Activated CD8-positive, alpha-beta memory T cell treated with anti-CD3 and anti-CD28 coated beads, Interleukin-2, amount 50 U/mL, for 4 hours (primary cell): Measurements from ENCODE around the gene TMEM30A.

Experiments
- DNase-seq: peaks from one replicate; pipeline ENCODE4 v3.0.0-alpha.2; 2020

The TMEM30A gene

DNA sequence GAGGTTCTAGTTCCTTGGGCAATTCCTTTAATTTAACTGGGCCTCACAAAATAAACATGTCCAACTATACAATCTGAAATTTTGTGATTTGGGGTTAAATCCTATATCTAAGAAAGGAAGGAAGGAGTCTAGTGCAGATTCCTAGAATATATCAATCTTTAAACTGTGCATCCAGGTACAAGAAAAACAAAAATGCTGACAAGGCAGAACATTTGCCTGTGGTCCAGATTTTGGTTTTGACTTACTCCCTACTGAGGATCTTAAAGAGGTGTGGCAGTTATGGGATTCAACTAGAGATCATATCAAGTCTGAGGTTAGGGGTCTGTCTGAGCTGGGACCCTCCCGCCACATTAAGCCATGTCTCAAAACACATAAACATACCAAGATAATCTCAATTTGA lies 23.3 kb downstream of the TMEM30A start:
- DNase-seq, result no peak

- no peak for DNase-seq
Measured at GRCh38 chr6:75257343-75258087, 27.1 kb downstream of the TMEM30A start.

- DNase-seq, result no peak
Measured at GRCh38 chr6:75250552-75250951, 34.0 kb downstream of the TMEM30A start.

GRCh38 chr6:75249837-75250236 lies 34.8 kb downstream of the TMEM30A start:
- no peak for DNase-seq

DNA sequence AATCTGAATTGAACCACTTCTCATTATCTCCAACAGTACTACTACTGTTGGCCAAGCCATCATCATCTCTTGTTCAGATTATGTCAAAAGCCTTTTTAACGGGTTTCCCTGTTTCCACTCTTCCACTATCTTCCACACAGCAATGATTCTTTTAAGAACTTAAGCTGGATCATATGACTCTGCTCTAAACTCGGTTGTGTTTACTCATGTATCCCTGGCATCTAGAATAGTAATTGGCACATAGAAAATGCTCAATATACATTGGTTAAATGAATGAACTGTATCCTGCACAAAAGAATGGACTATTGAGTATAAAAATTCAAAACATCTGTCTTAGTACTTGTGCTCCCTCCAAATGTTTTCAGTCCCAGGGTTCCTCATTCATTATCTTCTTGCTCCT lies 38.2 kb downstream of the TMEM30A start:
- DNase-seq, result no peak

GRCh38 chr6:75244063-75244584 lies 40.5 kb downstream of the TMEM30A start:
- DNase-seq, result no peak

GRCh38 chr6:75243333-75244062 lies 41.1 kb downstream of the TMEM30A start, which contains the start of gene COX7A2:
TSS of gene COX7A2 (minus strand) at chr6:75243801. CDS start at chr6:75243734, 67 bp downstream.
- peak; percentile 74 for DNase-seq

- no peak for DNase-seq
Measured at GRCh38 chr6:75236630-75237029, 48.0 kb downstream of the TMEM30A start.

- DNase-seq, result no peak
Measured at GRCh38 chr6:75235271-75235670, 49.3 kb downstream of the TMEM30A start.

DNA sequence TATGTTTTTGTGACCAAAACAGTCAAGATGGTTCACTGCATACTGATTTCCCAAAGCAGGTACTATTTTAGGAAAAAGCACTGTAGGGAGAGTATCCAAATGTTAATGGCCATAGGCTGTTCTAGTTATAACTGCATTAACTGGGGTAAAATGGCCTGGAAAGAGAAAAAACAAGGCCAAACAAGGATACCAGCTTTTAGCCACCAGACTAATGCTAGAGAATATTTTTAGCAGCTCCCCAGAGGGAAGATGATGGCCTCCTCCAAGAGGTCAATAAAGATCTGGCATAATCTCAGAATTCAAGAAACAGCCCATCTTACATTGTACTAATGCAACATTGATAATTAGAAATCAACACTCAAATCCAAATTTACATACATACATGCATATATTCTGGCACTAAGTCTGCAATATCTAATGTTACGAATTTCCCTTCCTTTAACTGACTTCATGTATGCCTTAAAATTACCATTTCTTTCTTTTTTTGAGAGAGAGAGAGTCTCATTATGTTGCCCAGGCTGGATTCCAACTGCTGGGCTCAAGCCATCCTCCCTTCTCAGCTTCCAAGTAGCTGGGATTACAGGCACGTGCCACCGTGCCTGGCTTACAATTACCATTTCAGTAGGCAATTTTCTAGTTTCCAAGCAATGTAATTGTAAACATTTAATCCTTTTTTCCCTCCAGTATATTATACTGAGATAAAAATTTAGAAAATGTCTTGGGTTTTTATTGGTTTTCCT lies 50.3 kb downstream of the TMEM30A start:
- no peak for DNase-seq

DNA sequence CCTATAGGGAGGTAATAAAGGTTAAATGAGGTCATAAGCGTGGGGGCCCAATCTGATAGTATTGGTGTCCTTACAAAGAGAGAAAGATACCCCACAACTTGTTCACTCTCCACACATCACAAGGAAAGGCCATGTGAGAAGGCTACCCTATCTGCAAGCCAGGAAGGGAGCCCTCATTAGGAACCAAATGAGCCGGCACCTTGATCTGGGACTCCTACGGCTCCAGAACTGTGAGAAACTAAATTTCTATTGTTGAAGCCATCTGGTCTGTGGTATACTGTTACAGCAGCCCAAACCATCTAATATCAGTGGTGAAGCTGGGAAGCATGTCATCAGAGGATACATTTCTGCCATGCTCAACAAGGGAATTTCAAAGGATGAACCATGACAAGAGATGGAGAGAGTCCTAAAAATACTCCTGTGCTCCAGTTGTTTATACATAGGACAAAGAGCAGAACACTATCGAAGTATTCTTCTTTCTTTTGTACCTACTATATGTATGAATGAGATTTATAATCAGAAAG lies 51.4 kb downstream of the TMEM30A start:
- no peak for DNase-seq

- DNase-seq, result no peak
Measured at GRCh38 chr6:75230484-75231325, 53.9 kb downstream of the TMEM30A start.

- no peak for DNase-seq
Measured at GRCh38 chr6:75224303-75224926, 60.2 kb downstream of the TMEM30A start.

DNA sequence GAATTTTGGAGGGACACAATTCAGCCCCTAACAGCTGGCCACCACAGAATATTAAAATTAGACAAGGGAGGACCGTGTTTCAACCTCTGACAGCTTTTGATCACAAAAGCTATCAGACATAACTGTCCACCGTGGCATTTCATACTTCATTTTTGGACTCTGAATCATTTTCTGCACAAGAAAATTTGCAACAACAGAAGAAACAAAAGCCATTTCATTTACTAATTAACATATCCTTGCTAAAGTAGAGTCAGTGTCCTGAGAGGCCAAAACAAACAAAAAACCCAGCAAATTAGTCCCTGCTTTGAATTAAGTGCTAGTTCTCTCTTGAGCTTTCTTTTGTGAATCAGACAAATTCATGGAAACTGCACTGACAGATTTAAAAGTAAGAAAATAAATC lies 61.2 kb downstream of the TMEM30A start:
- DNase-seq, result no peak

- DNase-seq, result no peak
Measured at GRCh38 chr6:75222261-75222660, 62.3 kb downstream of the TMEM30A start.

- DNase-seq, result no peak
Measured at GRCh38 chr6:75221116-75221515, 63.5 kb downstream of the TMEM30A start.

GRCh38 chr6:75220357-75220756 lies 64.2 kb downstream of the TMEM30A start:
- no peak for DNase-seq

DNA sequence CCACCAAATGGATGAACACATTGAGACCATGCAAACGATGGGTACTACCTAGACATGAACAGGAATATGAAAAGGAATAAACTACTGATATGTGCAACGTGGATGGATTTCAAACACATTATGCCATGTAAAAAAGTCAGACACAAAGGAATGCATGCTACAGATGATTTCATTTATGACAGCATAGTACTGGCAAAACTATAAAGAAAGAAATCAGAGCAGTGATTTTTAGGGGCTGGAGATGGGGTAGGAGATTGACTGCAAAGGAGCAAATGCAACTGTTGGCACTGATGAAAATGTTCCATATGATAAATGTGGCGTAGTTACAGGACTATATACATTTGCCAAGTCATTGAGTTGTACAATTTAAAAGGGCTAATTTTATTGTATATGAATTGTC lies 65.3 kb downstream of the TMEM30A start:
- DNase-seq, result no peak

DNA sequence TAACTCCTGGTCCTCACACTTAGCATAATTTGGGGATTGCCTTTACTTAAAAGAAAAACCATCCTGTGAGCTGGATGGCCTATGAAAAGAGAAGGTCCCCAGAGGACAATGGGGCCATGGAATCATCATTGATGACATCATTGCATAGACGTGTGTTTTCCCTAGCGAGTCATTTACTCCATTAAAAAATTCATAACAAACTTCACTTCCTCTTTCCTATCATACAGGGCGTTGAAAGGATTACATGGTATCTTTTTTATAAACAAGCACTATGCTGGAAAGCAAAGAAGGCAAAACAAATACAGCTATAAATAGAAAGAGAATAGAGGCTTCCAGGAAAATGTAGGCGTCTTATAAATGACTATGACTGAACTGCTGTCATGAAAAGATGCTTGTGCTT lies 67.4 kb downstream of the TMEM30A start:
- no peak for DNase-seq

DNA sequence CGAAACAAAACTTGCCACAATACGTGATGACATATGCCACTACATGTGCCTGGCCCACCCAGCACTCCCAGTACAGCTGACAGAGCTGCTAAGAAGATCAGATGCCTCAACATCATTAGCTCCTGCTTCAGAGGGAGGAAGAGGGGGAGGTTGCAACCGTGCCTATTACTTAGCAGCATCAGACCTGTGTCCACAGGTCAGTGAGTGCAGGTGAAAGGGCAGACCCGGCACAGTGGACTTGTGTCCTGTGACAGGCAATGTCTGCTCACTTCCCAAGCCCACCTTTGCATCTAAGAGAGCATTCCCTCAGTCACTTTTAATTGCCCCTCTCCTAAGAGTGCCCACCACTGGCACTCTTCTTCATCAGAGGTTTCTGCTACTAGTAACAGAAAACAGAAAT lies 69.3 kb downstream of the TMEM30A start:
- DNase-seq, result no peak

- DNase-seq, result no peak
Measured at GRCh38 chr6:75213732-75214131, 70.9 kb downstream of the TMEM30A start.

DNA sequence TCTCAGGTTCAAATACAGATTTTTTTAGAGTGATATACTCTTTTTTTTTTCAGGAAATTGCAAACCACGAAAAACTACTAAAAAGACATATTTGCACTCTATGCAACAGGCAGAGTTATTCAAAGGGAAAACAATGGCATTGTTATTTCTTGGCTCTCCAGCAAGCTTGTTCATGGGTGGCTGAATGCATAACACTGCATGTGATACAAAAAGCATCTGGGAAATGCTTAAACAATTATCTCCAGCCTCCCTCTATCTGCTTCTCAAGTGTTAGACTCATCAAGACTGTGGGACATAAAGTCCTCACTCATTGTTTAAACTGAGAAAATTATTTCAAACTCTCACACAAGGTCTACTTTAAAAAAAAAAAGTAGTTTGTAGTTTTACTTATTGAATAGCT lies 71.5 kb downstream of the TMEM30A start:
- no peak for DNase-seq
